BE2C (cell line): Measurements from ENCODE around the gene KCNJ5.

Source experiments
- DNase-seq: peaks from one replicate; pipeline ENCODE4 v3.0.0-alpha.2; 2020
- H3K27me3 ChIP-seq: fragments of 250-450 bp; sonication (Bioruptor Pico); 2 replicates; pipeline ENCODE4 v1.5.1; 2020; ENCODE audit warnings: mild to moderate bottlenecking
- H3K36me3 ChIP-seq: fragments of 250-450 bp; sonication (Bioruptor Pico); 2 replicates; pipeline ENCODE4 v1.5.1; 2020; ENCODE audit warnings: mild to moderate bottlenecking
- H3K4me1 ChIP-seq: fragments of 250-450 bp; sonication (Bioruptor Pico); 2 replicates; pipeline ENCODE4 v1.5.1; 2020
- H3K4me3 ChIP-seq: 2 replicates; pipeline ENCODE4 v1.5.1; 2011; ENCODE audit warnings: low read depth, low read length
- H3K9me3 ChIP-seq: fragments of 250-450 bp; sonication (Bioruptor Pico); 2 replicates; pipeline ENCODE4 v1.5.1; 2020
- TF ChIP-seq, protein P1 (sequence below): IDR thresholded peaks from 2 replicates; pipeline ENCODE4 v1.5.1; 2012; ENCODE audit warnings: mild to moderate bottlenecking, low read depth, low read length

Gene KCNJ5

DNA sequence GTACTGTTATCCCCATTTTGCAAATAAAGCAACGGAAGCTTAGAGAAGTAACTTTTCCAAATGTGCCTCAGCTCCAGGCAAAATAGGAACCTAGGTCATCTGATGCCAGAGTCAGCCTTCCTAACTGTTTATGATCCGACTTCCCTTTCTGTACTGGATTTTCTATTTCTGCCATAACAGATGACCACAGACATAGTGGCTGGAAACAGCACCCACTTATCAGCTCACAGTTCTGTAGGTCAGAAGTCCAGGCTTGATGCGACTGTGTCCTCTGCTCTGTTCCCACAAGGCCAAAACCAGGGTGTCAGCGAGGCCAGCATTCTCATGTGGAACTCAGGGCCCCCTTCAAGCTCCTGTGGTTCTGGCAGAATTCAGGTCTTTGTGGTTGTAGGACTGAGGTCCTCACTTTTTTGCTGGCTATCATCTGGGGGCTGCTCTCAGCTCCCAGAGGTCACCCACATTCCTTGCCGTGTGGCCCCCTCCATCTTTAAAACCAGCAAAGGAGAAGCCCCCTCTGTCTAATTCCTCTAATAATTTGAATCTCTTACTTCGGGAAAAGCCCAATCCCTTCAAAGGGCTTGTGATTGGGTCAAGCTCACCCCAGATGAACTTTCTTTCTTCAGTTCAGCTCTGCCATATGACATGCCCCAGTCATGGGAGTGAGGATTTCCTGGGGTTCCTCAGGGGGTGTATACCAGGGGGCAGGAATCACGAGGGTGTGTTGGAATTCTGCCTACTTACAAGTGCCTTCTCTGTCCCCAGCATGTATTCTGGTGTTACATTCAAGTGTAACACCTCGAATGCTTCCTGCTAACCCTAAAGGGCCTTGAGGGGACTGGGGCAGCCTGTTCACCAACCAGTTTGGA lies 15.3 kb downstream of the KCNJ5 start:
- no peak overlapping the region for H3K4me3 ChIP-seq
- peaks cover 33% of the 10 kb centered on the region for H3K27me3 ChIP-seq
- H3K9me3 ChIP-seq: no peaks in the 10 kb centered on the region
- peaks cover 4% of the 10 kb centered on the region; the same call in 1 of the 2 replicates for H3K4me1 ChIP-seq
- TF ChIP-seq, protein P1, sequence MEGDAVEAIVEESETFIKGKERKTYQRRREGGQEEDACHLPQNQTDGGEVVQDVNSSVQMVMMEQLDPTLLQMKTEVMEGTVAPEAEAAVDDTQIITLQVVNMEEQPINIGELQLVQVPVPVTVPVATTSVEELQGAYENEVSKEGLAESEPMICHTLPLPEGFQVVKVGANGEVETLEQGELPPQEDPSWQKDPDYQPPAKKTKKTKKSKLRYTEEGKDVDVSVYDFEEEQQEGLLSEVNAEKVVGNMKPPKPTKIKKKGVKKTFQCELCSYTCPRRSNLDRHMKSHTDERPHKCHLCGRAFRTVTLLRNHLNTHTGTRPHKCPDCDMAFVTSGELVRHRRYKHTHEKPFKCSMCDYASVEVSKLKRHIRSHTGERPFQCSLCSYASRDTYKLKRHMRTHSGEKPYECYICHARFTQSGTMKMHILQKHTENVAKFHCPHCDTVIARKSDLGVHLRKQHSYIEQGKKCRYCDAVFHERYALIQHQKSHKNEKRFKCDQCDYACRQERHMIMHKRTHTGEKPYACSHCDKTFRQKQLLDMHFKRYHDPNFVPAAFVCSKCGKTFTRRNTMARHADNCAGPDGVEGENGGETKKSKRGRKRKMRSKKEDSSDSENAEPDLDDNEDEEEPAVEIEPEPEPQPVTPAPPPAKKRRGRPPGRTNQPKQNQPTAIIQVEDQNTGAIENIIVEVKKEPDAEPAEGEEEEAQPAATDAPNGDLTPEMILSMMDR: no peak
- H3K36me3 ChIP-seq: no peaks in the 10 kb centered on the region
- DNase-seq: no peak

GRCh38 chr11:128907585-128907984 lies 16.4 kb downstream of the KCNJ5 start:
- no peak for DNase-seq
- Histone ChIP-seq H3K36me3 (no peaks in the 10 kb centered on the region), H3K27me3 (peaks cover 21% of the 10 kb centered on the region), H3K4me1 (peaks cover 4% of the 10 kb centered on the region; the same call in 1 of the 2 replicates), H3K4me3 (no peak overlapping the region), H3K9me3 (no peaks in the 10 kb centered on the region)
- TF ChIP-seq, protein P1: no peak

- DNase-seq: no peak
- H3K36me3 ChIP-seq: no peaks in the 10 kb centered on the region
- H3K4me1 ChIP-seq: peaks cover 4% of the 10 kb centered on the region; the same call in 1 of the 2 replicates
- TF ChIP-seq, protein P1: no peak
- H3K4me3 ChIP-seq: no peak overlapping the region
- H3K27me3 ChIP-seq: peaks cover 12% of the 10 kb centered on the region
- no peaks in the 10 kb centered on the region for H3K9me3 ChIP-seq
These were observed 17.5 kb downstream of the KCNJ5 start for GRCh38 chr11:128908391-128909246.

GRCh38 chr11:128909438-128910125 lies 18.4 kb downstream of the KCNJ5 start:
- Histone ChIP-seq H3K4me1 (peaks cover 4% of the 10 kb centered on the region; the same call in 1 of the 2 replicates), H3K4me3 (no peak overlapping the region), H3K27me3 (peaks cover 4% of the 10 kb centered on the region), H3K9me3 (no peaks in the 10 kb centered on the region), H3K36me3 (no peaks in the 10 kb centered on the region)
- TF ChIP-seq, protein P1: no peak
- DNase-seq: no peak

GRCh38 chr11:128910576-128910975 lies 19.4 kb downstream of the KCNJ5 start:
- no peaks in the 10 kb centered on the region for H3K36me3 ChIP-seq
- no peak for DNase-seq
- H3K4me1 ChIP-seq: peaks cover 4% of the 10 kb centered on the region; the same call in 1 of the 2 replicates
- H3K9me3 ChIP-seq: no peaks in the 10 kb centered on the region
- H3K4me3 ChIP-seq: no peak overlapping the region
- TF ChIP-seq, protein P1: no peak
- no peaks in the 10 kb centered on the region; the same call in none of the 2 replicates for H3K27me3 ChIP-seq
